Caco-2 (cell line): ENCODE results near the gene CDS2. TPM values are rescaled to one million over a fixed set of nuclear protein-coding genes. Genes with fewer than 3 reads are reported as not detected.

ENCODE experiments used
- BruUV-seq: library from RNA; stranded (reverse); fragments of 400-500 nt; replicated peaks from 2 replicates; lab custom pipeline; 2021; lab: Mats Ljungman, UMichigan
- CTCF ChIA-PET: fragments of 300-600 bp; sonication (Branson Sonifier 250); formaldehyde crosslinking; loops from one replicate; lab custom pipeline; 2022; ENCODE audit warnings: antibody characterized with exemption; lab: Charles Lee
- POLR2A ChIA-PET: fragments of 300-600 bp; sonication (Branson Sonifier 250); formaldehyde crosslinking; loops from one replicate; lab custom pipeline; 2022; ENCODE audit warnings: antibody characterized with exemption; lab: Charles Lee
- DNase-seq, 2 experiments: peaks; one replicate each; pipeline versions ENCODE4 v3.0.0 to v3.0.0-alpha.2; 2020 to 2022
- H3K27me3 ChIP-seq: replicated peaks from 2 replicates; pipeline ENCODE4 v1.6.0; 2011; ENCODE audit warnings: low read length; ENCODE audit not compliant: control insufficient read depth, insufficient read depth
- H3K36me3 ChIP-seq: 2 replicates; pipeline ENCODE4 v1.5.1; 2011; ENCODE audit warnings: low read length; ENCODE audit not compliant: control insufficient read depth, insufficient read depth
- H3K4me1 ChIP-seq: fragments of 250-450 bp; sonication (Bioruptor Pico); 2 replicates; pipeline ENCODE4 v1.5.1; 2020; ENCODE audit warnings: mild to moderate bottlenecking
- H3K4me3 ChIP-seq: 2 replicates; pipeline ENCODE4 v1.5.1; 2011; ENCODE audit warnings: low read depth, mild to moderate bottlenecking, control low read depth, low read length
- H3K9me3 ChIP-seq: fragments of 250-450 bp; sonication (Bioruptor Pico); 2 replicates; pipeline ENCODE4 v1.5.1; 2020; ENCODE audit warnings: mild to moderate bottlenecking, moderate library complexity
- H3K27ac Mint-ChIP-seq: one replicate; pipeline ENCODE4 v1.8.0; 2022; ENCODE audit warnings: mixed read lengths; ENCODE audit not compliant: unreplicated experiment
- H3K27me3 Mint-ChIP-seq: one replicate; pipeline ENCODE4 v1.8.0; 2022; ENCODE audit warnings: mixed read lengths; ENCODE audit not compliant: insufficient read depth, unreplicated experiment
- H3K36me3 Mint-ChIP-seq: one replicate; pipeline ENCODE4 v1.8.0; 2022; ENCODE audit warnings: mild to moderate bottlenecking, mixed read lengths; ENCODE audit not compliant: insufficient read depth, unreplicated experiment
- H3K4me1 Mint-ChIP-seq: one replicate; pipeline ENCODE4 v1.8.0; 2022; ENCODE audit warnings: low read depth, mixed read lengths; ENCODE audit not compliant: unreplicated experiment
- H3K4me3 Mint-ChIP-seq: one replicate; pipeline ENCODE4 v1.8.0; 2022; ENCODE audit warnings: mild to moderate bottlenecking, moderate library complexity, mixed read lengths; ENCODE audit not compliant: unreplicated experiment
- H3K9me3 Mint-ChIP-seq: one replicate; pipeline ENCODE4 v1.8.0; 2022; ENCODE audit warnings: mixed read lengths; ENCODE audit not compliant: unreplicated experiment
- CTCF ChIP-seq, 2 experiments: fragments of 200-600 bp in 1 of 2; IDR thresholded peaks; 1 replicate in 1 of 2; 2 replicates in 1 of 2; pipeline versions ENCODE4 v1.5.1 to v1.8.0; 2011 to 2022; ENCODE audit warnings: antibody characterized with exemption in 1 of 2, control low read depth in 1 of 2, inconsistent platforms in 1 of 2, low read depth in 1 of 2, low read length in 1 of 2, mild to moderate bottlenecking in 1 of 2, moderate library complexity in 1 of 2; ENCODE audit not compliant: insufficient read depth in 1 of 2, severe bottlenecking in 1 of 2, unreplicated experiment in 1 of 2
- intact Hi-C: fragments of 100-400 bp; cut with micrococcal nuclease; formaldehyde crosslinking; loops from one replicate; pipeline ENCODE4 v1.10.0; 2022; ENCODE audit not compliant: unreplicated experiment
- total RNA-seq: library from RNA; stranded (reverse); gene quantifications from 2 replicates; pipeline ENCODE4 v1.2.3, GENCODE V29; 2022

CDS2 gene
- total RNA-seq, 1 experiment from 2014 or later: 53.8 TPM

DNA sequence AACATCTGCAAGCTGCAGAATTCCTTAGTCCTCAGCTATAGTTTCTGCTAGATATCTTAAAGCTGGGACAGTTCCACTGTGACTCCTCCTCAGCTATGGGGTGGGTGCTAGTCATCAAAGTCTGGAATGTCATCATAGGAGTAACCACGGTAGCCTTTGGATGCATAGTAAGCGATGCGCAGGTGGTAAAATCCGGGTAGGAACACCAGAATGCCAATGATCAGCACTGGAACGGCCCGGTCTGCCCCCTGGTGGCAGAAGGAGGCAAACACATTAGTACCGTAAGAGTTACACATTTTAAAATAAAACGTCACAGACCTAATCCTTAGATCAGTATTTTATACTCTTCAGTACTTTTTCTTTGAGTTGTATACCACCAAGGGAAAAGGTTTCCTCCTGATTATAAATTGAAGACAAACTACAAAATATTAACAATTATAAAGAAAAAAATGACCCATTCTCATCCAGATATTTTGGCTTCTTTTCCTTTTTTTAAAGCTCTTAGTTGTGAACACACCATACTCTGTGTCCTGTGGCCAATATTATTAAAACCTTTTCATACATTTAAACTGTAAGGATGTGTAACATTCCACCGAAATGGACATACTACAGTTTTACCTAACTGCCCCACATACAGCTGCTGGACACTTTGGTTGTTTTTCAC lies 26.0 kb upstream of the CDS2 start:
- H3K36me3 Mint-ChIP-seq: peaks cover 76% of the 10 kb centered on the region
- Histone ChIP-seq H3K4me3 (no peak overlapping the region), H3K9me3 (no peaks in the 10 kb centered on the region), H3K4me1 (no peaks in the 10 kb centered on the region), H3K27me3 (no peaks in the 10 kb centered on the region), H3K36me3 (peaks cover 2% of the 10 kb centered on the region)
- BruUV-seq: no TSS peak
- peak; percentile 62 to 81 for DNase-seq
- no peaks in the 10 kb centered on the region for H3K9me3 Mint-ChIP-seq
- no peak overlapping the region for H3K27ac Mint-ChIP-seq
- peak; percentile 85 to 91 for TF ChIP-seq CTCF (IDR thresholded peaks at IDR 0.05; ENCODE audit: insufficient read depth in 1 of 2, low read depth in 1 of 2, low read length in 1 of 2, severe bottlenecking in 1 of 2, unreplicated experiment in 1 of 2)
- H3K4me3 Mint-ChIP-seq: no peak overlapping the region
- intact Hi-C loops: loop anchor here (5.0 kb wide), 2 partner anchors 99 to 144 kb away; partner anchors contain the start of gene SLC23A2
- POLR2A ChIA-PET: interaction anchor here (0.7 kb wide), 1 partner anchor 41 kb away, joined by 3 read pairs; no protein-coding TSS in a partner anchor
- no peaks in the 10 kb centered on the region for H3K4me1 Mint-ChIP-seq
- CTCF ChIA-PET: interaction anchor here (0.6 to 1.7 kb wide), 6 partner anchors 14 to 342 kb away, joined by 3 to 6 read pairs (median 3); no protein-coding TSS in a partner anchor
- no peaks in the 10 kb centered on the region for H3K27me3 Mint-ChIP-seq

DNA sequence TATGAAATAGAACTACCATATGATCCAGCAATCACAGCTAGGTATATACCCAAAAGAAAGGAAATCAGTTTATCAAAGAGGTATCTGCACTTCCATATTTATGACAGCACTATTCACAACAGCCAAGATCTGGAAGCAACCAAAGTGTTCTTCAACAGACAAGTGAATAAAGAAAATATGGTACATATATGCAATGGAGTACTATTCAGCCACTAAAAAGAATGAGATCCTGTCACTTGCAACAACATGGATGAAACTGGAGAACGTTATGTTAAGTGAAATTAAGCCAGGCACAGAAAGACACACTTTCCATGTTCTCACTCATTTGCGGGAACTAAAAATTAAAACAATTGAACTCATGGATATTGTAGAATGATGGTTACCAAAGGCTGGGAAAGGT lies 22.3 kb upstream of the CDS2 start:
- Mint-ChIP-seq H3K9me3 (no peaks in the 10 kb centered on the region), H3K27ac (no peak overlapping the region), H3K36me3 (peaks cover 71% of the 10 kb centered on the region), H3K4me1 (no peaks in the 10 kb centered on the region), H3K27me3 (no peaks in the 10 kb centered on the region), H3K4me3 (no peak overlapping the region)
- ChIA-PET CTCF (no interaction called here), POLR2A (no interaction called here)
- no peaks in the 10 kb centered on the region for H3K27me3 ChIP-seq
- peaks cover 1% of the 10 kb centered on the region for H3K36me3 ChIP-seq
- BruUV-seq: no TSS peak
- no peaks in the 10 kb centered on the region for H3K4me1 ChIP-seq
- intact Hi-C loops: loop anchor here (5.0 kb wide), 2 partner anchors 102 to 147 kb away; partner anchors contain the start of gene SLC23A2
- no peak for TF ChIP-seq CTCF (IDR thresholded peaks at IDR 0.05; ENCODE audit: insufficient read depth in 1 of 2, low read depth in 1 of 2, low read length in 1 of 2, severe bottlenecking in 1 of 2, unreplicated experiment in 1 of 2)
- no peaks in the 10 kb centered on the region for H3K9me3 ChIP-seq
- H3K4me3 ChIP-seq: no peak overlapping the region
- DNase-seq: no peak

- Mint-ChIP-seq H3K4me1 (no peaks in the 10 kb centered on the region), H3K4me3 (no peak overlapping the region), H3K36me3 (peaks cover 53% of the 10 kb centered on the region), H3K27ac (no peak overlapping the region), H3K27me3 (no peaks in the 10 kb centered on the region), H3K9me3 (no peaks in the 10 kb centered on the region)
- no peaks in the 10 kb centered on the region for H3K27me3 ChIP-seq
- no peak for DNase-seq
- no TSS peak for BruUV-seq
- H3K4me3 ChIP-seq: no peak overlapping the region
- 0 out of 2 replicates have a peak, but pooled peaks cover 3% of the 10 kb centered on the region for H3K4me1 ChIP-seq
- no peaks in the 10 kb centered on the region for H3K36me3 ChIP-seq
- no peak for TF ChIP-seq CTCF (IDR thresholded peaks at IDR 0.05; ENCODE audit: insufficient read depth in 1 of 2, low read depth in 1 of 2, low read length in 1 of 2, severe bottlenecking in 1 of 2, unreplicated experiment in 1 of 2)
- POLR2A ChIA-PET: no interaction called here
- intact Hi-C loops: no loop called here
- CTCF ChIA-PET: no interaction called here
- H3K9me3 ChIP-seq: no peaks in the 10 kb centered on the region
Measured at GRCh38 chr20:5109276-5109675, 17.5 kb upstream of the CDS2 start.
